Measurements from ENCODE around the gene SLC35F3. TPM values are rescaled to one million over a fixed set of nuclear protein-coding genes. Genes with fewer than 3 reads are reported as not detected.

SLC35F3 gene
- total RNA-seq, 4 donors from 2014 or later: 1.7 TPM; not detected in 3

DNA sequence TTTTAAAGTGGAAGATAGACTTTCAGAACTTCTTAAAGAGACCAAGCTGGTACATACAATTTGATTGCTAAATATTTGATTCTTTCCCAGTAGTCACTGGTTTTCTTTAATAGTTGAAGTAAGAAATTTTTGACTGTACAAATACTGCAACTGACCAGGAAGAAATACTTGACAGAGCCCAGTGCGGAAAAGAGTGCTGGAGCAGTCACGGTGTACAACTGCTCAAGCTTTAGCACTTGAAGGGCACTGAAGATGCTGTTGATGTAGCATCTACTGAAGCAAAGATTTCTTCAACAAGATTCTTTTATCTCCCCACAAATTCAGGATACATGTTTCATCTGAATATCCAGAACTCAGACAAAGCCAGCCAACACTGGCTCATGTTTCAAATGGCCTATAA lies 41.5 kb downstream of the SLC35F3 start:
- no peak for DNase-seq
- no peak overlapping the region for H3K4me3 ChIP-seq
- TF ChIP-seq, protein P1, sequence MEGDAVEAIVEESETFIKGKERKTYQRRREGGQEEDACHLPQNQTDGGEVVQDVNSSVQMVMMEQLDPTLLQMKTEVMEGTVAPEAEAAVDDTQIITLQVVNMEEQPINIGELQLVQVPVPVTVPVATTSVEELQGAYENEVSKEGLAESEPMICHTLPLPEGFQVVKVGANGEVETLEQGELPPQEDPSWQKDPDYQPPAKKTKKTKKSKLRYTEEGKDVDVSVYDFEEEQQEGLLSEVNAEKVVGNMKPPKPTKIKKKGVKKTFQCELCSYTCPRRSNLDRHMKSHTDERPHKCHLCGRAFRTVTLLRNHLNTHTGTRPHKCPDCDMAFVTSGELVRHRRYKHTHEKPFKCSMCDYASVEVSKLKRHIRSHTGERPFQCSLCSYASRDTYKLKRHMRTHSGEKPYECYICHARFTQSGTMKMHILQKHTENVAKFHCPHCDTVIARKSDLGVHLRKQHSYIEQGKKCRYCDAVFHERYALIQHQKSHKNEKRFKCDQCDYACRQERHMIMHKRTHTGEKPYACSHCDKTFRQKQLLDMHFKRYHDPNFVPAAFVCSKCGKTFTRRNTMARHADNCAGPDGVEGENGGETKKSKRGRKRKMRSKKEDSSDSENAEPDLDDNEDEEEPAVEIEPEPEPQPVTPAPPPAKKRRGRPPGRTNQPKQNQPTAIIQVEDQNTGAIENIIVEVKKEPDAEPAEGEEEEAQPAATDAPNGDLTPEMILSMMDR (IDR thresholded peaks at IDR 0.05): no peak
- no peak for TF ChIP-seq POLR2A (IDR thresholded peaks at IDR 0.05)

DNA sequence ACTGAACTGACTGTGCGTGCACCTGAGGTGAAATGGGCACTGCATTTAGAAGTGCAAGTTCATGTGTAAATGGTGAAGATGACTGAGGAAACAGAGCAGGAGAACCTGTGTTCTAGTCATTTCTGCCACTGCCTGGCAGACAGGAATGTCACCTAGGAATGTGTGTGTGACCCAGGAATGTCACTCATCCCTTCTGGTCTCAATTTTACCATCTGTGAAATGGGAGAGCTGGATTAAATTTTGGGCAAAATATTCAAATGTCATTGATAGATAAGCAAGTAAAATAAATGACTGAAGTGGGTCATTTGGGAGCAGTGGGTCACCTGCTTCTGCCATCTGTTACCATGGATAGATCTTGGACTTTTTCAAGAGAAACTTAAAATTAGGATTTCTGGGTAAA lies 42.2 kb downstream of the SLC35F3 start:
- TF ChIP-seq POLR2A (IDR thresholded peaks at IDR 0.05): no peak
- TF ChIP-seq, protein P1 (IDR thresholded peaks at IDR 0.05): no peak
- DNase-seq: no peak
- no peak overlapping the region for H3K4me3 ChIP-seq
- no peaks in the 10 kb centered on the region for H3K4me1 ChIP-seq
- no peaks in the 10 kb centered on the region for H3K9me3 ChIP-seq
- no peaks in the 10 kb centered on the region for H3K27me3 ChIP-seq
- no peak overlapping the region for H3K27ac ChIP-seq
- no peaks in the 10 kb centered on the region for H3K36me3 ChIP-seq

More for the DNA sequence above, 41.5 kb downstream of the SLC35F3 start:
- Histone ChIP-seq H3K27ac (no peak overlapping the region), H3K4me1 (no peaks in the 10 kb centered on the region), H3K9me3 (no peaks in the 10 kb centered on the region), H3K36me3 (no peaks in the 10 kb centered on the region), H3K27me3 (no peaks in the 10 kb centered on the region)

DNA sequence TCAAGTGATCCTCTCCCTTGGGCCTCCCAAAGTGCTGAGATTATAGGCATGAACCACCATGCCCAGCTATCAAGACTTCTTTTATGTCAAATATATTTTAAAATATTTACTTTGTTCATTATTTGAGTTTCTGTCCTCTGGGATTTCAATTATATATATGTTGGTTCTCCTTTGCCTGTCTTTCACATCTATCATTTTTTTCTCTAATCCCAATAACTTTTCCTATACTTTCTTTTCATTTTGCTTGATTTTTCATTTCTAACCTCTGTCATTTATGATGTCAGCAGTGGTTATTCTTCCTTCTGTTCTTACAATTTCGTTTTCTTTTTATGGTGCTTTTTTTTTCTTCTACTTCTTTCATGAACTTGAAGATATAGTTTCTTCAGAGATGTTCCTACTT lies 47.3 kb downstream of the SLC35F3 start:
- no peaks in the 10 kb centered on the region for H3K27me3 ChIP-seq
- TF ChIP-seq, protein P1 (IDR thresholded peaks at IDR 0.05): no peak
- TF ChIP-seq POLR2A (IDR thresholded peaks at IDR 0.05): no peak
- H3K4me3 ChIP-seq: no peak overlapping the region
- peaks cover 0 to 5% (median 0%) of the 10 kb centered on the region in 4 donors for H3K9me3 ChIP-seq
- no peak for DNase-seq
- H3K27ac ChIP-seq: no peak overlapping the region
- no peaks in the 10 kb centered on the region for H3K36me3 ChIP-seq
- H3K4me1 ChIP-seq: no peaks in the 10 kb centered on the region

DNA sequence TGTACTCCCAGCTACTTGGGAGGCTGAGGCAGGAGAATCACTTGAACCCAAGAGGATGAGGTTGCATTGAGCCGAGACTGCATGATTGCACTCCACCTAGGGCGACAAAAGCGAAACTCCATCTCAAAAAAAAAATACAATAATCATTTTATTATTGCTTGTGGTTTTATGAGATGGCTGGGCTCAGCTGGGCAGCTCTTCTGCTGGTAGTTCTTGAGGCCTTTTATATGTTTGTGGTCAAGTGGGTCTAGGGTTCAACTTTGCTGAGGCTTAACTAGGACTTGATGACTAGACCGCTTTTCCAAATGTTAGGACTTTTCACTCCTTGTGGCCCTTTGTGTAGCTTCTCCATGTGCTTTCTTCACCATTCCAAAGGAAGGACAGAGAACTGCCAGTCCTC lies 53.2 kb downstream of the SLC35F3 start:
- Histone ChIP-seq H3K36me3 (no peaks in the 10 kb centered on the region), H3K27ac (no peak overlapping the region), H3K4me3 (no peak overlapping the region), H3K27me3 (no peaks in the 10 kb centered on the region), H3K9me3 (no peaks in the 10 kb centered on the region), H3K4me1 (no peaks in the 10 kb centered on the region)
- DNase-seq: no peak
- TF ChIP-seq, protein P1 (IDR thresholded peaks at IDR 0.05): no peak
- no peak for TF ChIP-seq POLR2A (IDR thresholded peaks at IDR 0.05)

DNA sequence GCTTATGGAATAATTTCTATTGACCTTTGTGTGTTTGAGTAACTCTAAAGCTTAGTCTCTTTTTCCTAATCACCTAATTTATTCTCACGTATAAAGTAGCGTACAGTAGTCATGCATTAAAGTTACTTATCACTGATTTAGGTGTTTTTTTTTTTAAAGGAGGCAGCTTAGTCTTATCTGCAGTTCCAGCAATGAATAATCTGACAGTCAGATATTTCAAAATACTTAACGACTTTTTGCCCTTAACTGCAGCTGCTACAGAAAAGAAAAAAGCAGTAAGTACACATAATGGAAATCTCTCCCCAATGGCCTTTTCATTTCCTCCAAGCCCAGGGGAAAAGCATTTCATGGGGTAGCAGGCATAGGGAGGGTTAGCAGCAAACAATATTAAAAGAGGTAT lies 54.6 kb downstream of the SLC35F3 start:
- no peaks in the 10 kb centered on the region for H3K27me3 ChIP-seq
- TF ChIP-seq, protein P1 (IDR thresholded peaks at IDR 0.05): no peak
- no peak for TF ChIP-seq POLR2A (IDR thresholded peaks at IDR 0.05)
- no peak overlapping the region for H3K4me3 ChIP-seq
- no peaks in the 10 kb centered on the region for H3K36me3 ChIP-seq
- H3K27ac ChIP-seq: no peak overlapping the region
- no peaks in the 10 kb centered on the region for H3K4me1 ChIP-seq
- no peak for DNase-seq
- H3K9me3 ChIP-seq: no peaks in the 10 kb centered on the region

DNA sequence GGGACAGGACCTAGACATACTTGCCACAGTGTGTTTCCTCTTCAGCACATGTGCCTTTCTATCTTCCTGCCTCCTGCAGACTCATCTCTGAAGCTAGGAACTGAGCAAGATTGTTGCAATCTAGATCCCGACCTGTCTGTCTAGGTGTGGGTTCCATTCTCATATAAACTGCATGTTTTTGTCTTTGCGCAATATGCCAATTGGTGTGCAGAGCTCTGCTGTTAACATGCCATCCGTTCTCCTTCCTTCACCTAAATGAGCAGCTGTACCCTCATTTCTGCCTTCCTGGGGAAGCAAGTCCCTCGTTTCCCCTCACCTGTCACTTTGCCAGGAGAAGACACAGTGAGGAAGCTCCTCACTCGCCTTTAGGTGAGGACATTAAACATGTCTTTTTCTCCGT lies 55.5 kb downstream of the SLC35F3 start:
- H3K36me3 ChIP-seq: no peaks in the 10 kb centered on the region
- no peaks in the 10 kb centered on the region for H3K9me3 ChIP-seq
- no peaks in the 10 kb centered on the region for H3K4me1 ChIP-seq
- H3K4me3 ChIP-seq: no peak overlapping the region
- H3K27ac ChIP-seq: no peak overlapping the region
- no peak for DNase-seq
- no peaks in the 10 kb centered on the region for H3K27me3 ChIP-seq
- TF ChIP-seq POLR2A (IDR thresholded peaks at IDR 0.05): no peak
- TF ChIP-seq, protein P1 (IDR thresholded peaks at IDR 0.05): no peak

All from Peyer's patch (tissue), 4 donors.